GM12891 (cell line): ENCODE data around the gene ATOH7.

Source experiments
- POLR2A ChIP-seq: IDR thresholded peaks from 2 replicates; pipeline ENCODE4 v1.6.1; 2011; ENCODE audit warnings: low read depth, low read length, control low read depth
- POLR2AphosphoS5 ChIP-seq: IDR thresholded peaks from 2 replicates; pipeline ENCODE4 v1.6.1; 2011; ENCODE audit warnings: low read depth, low read length, control low read depth

GRCh38 chr10:68212721-68213352 lies 19.1 kb downstream of the ATOH7 start:
- TF ChIP-seq POLR2A (no peak), POLR2AphosphoS5 (no peak)
